ENCODE results near the gene CDK17.
A peak's percentile ranks its signal among the peaks of the same experiment; 100 is the strongest.
"Not testable (repeated sequence)": the region's sequence is repeated elsewhere in the genome, so short reads cannot be mapped to it uniquely, and the experiment has no call there.

Gene CDK17

GRCh38 chr12:96414637-96415036 lies 14.4 kb upstream of the CDK17 start:
- no peaks in the 10 kb centered on the region for H3K27me3 ChIP-seq (ENCODE audit: low read length)
- H3K9me3 ChIP-seq (ENCODE audit: insufficient read depth, low read length): no peaks in the 10 kb centered on the region
- no peak overlapping the region for H3K9ac ChIP-seq (ENCODE audit: low read length)
- H2AFZ ChIP-seq (ENCODE audit: low read depth, low read length, severe bottlenecking): no peak overlapping the region
- no peaks in the 10 kb centered on the region for H3K9me2 ChIP-seq (replicated peaks; ENCODE audit: insufficient read depth, low read length)
- H3K4me2 ChIP-seq (ENCODE audit: low read depth, low read length, poor library complexity, severe bottlenecking): no peak overlapping the region
- TF ChIP-seq CTCF (IDR thresholded peaks at IDR 0.05; ENCODE audit: insufficient read depth, low read length, poor library complexity, severe bottlenecking): no peak
- TF ChIP-seq EZH2phosphoT487 (conservative IDR thresholded peaks at IDR 0.05; ENCODE audit: low read length): no peak
- H3K4me3 ChIP-seq (ENCODE audit: insufficient read depth, low read length, poor library complexity, severe bottlenecking): no peak overlapping the region
- H4K20me1 ChIP-seq (ENCODE audit: low read depth, low read length): no peaks in the 10 kb centered on the region
- no peak overlapping the region for H3K27ac ChIP-seq (ENCODE audit: low read depth, low read length)
- H3F3A ChIP-seq (ENCODE audit: insufficient read depth): no peaks in the 10 kb centered on the region
- no peaks in the 10 kb centered on the region for H3K79me2 ChIP-seq (ENCODE audit: insufficient read depth, low read length)
- H3K36me3 ChIP-seq (ENCODE audit: low read length): no peaks in the 10 kb centered on the region

- Histone ChIP-seq H3K27me3 (ENCODE audit: low read length) (no peaks in the 10 kb centered on the region), H3F3A (ENCODE audit: insufficient read depth) (no peaks in the 10 kb centered on the region), H3K79me2 (ENCODE audit: insufficient read depth, low read length) (no peaks in the 10 kb centered on the region), H4K20me1 (ENCODE audit: low read depth, low read length) (no peaks in the 10 kb centered on the region), H2AFZ (ENCODE audit: low read depth, low read length, severe bottlenecking) (no peak overlapping the region), H3K9me3 (ENCODE audit: insufficient read depth, low read length) (no peaks in the 10 kb centered on the region), H3K36me3 (ENCODE audit: low read length) (no peaks in the 10 kb centered on the region), H3K9ac (ENCODE audit: low read length) (no peak overlapping the region), H3K4me3 (ENCODE audit: insufficient read depth, low read length, poor library complexity, severe bottlenecking) (no peak overlapping the region), H3K27ac (ENCODE audit: low read depth, low read length) (no peak overlapping the region), H3K4me2 (ENCODE audit: low read depth, low read length, poor library complexity, severe bottlenecking) (no peak overlapping the region), H3K9me2 (replicated peaks; ENCODE audit: insufficient read depth, low read length) (no peaks in the 10 kb centered on the region)
- TF ChIP-seq CTCF (IDR thresholded peaks at IDR 0.05; ENCODE audit: insufficient read depth, low read length, poor library complexity, severe bottlenecking): no peak
These were observed 12.2 kb upstream of the CDK17 start for GRCh38 chr12:96412431-96412830.

GRCh38 chr12:96409731-96410130 lies 9.5 kb upstream of the CDK17 start:
- H3K9me3 ChIP-seq (ENCODE audit: insufficient read depth, low read length): no peaks in the 10 kb centered on the region
- TF ChIP-seq CTCF (IDR thresholded peaks at IDR 0.05; ENCODE audit: insufficient read depth, low read length, poor library complexity, severe bottlenecking): no peak
- no peak for TF ChIP-seq EZH2phosphoT487 (conservative IDR thresholded peaks at IDR 0.05; ENCODE audit: low read length)
- H2AFZ ChIP-seq (ENCODE audit: low read depth, low read length, severe bottlenecking): no peak overlapping the region
- H3K27ac ChIP-seq (ENCODE audit: low read depth, low read length): no peak overlapping the region
- no peaks in the 10 kb centered on the region for H3K79me2 ChIP-seq (ENCODE audit: insufficient read depth, low read length)
- no peak overlapping the region for H3K4me3 ChIP-seq (ENCODE audit: insufficient read depth, low read length, poor library complexity, severe bottlenecking)
- H3F3A ChIP-seq (ENCODE audit: insufficient read depth): peaks cover 3% of the 10 kb centered on the region
- H3K4me2 ChIP-seq (ENCODE audit: low read depth, low read length, poor library complexity, severe bottlenecking): no peak overlapping the region
- no peaks in the 10 kb centered on the region for H3K9me2 ChIP-seq (replicated peaks; ENCODE audit: insufficient read depth, low read length)
- no peaks in the 10 kb centered on the region for H3K36me3 ChIP-seq (ENCODE audit: low read length)
- no peaks in the 10 kb centered on the region for H4K20me1 ChIP-seq (ENCODE audit: low read depth, low read length)
- H3K9ac ChIP-seq (ENCODE audit: low read length): no peak overlapping the region
- no peaks in the 10 kb centered on the region for H3K27me3 ChIP-seq (ENCODE audit: low read length)

- H3K79me2 ChIP-seq (ENCODE audit: insufficient read depth, low read length): no peaks in the 10 kb centered on the region
- no peaks in the 10 kb centered on the region for H3K9me2 ChIP-seq (replicated peaks; ENCODE audit: insufficient read depth, low read length)
- no peak overlapping the region for H3K27ac ChIP-seq (ENCODE audit: low read depth, low read length)
- no peaks in the 10 kb centered on the region for H3K36me3 ChIP-seq (ENCODE audit: low read length)
- H3K9ac ChIP-seq (ENCODE audit: low read length): no peak overlapping the region
- H4K20me1 ChIP-seq (ENCODE audit: low read depth, low read length): no peaks in the 10 kb centered on the region
- no peaks in the 10 kb centered on the region for H3K9me3 ChIP-seq (ENCODE audit: insufficient read depth, low read length)
- H3F3A ChIP-seq (ENCODE audit: insufficient read depth): peaks cover 9% of the 10 kb centered on the region
- H3K4me3 ChIP-seq (ENCODE audit: insufficient read depth, low read length, poor library complexity, severe bottlenecking): no peak overlapping the region
- no peaks in the 10 kb centered on the region for H3K27me3 ChIP-seq (ENCODE audit: low read length)
- TF ChIP-seq EZH2phosphoT487 (conservative IDR thresholded peaks at IDR 0.05; ENCODE audit: low read length): no peak
- no peak for TF ChIP-seq CTCF (IDR thresholded peaks at IDR 0.05; ENCODE audit: insufficient read depth, low read length, poor library complexity, severe bottlenecking)
- H2AFZ ChIP-seq (ENCODE audit: low read depth, low read length, severe bottlenecking): no peak overlapping the region
- no peak overlapping the region for H3K4me2 ChIP-seq (ENCODE audit: low read depth, low read length, poor library complexity, severe bottlenecking)
These were observed 8.8 kb upstream of the CDK17 start for GRCh38 chr12:96408993-96409392.

GRCh38 chr12:96407429-96408097 lies 7.3 kb upstream of the CDK17 start:
- not testable (repeated sequence) for H3K36me3 ChIP-seq (ENCODE audit: low read length)

More at GRCh38 chr12:96407429-96408097, 7.3 kb upstream of the CDK17 start:
- not testable (repeated sequence) for H3K9ac ChIP-seq (ENCODE audit: low read length); H3K27ac ChIP-seq (ENCODE audit: low read depth, low read length); H3F3A ChIP-seq (ENCODE audit: insufficient read depth); H3K9me2 ChIP-seq (replicated peaks; ENCODE audit: insufficient read depth, low read length); H2AFZ ChIP-seq (ENCODE audit: low read depth, low read length, severe bottlenecking); H4K20me1 ChIP-seq (ENCODE audit: low read depth, low read length); H3K4me3 ChIP-seq (ENCODE audit: insufficient read depth, low read length, poor library complexity, severe bottlenecking); H3K79me2 ChIP-seq (ENCODE audit: insufficient read depth, low read length); H3K27me3 ChIP-seq (ENCODE audit: low read length); H3K9me3 ChIP-seq (ENCODE audit: insufficient read depth, low read length)
- H3K4me2 ChIP-seq (ENCODE audit: low read depth, low read length, poor library complexity, severe bottlenecking): peak overlapping the region; percentile 12
